HG03571 (cell line): Measurements from ENCODE around the gene ACAD9.
"Not testable (repeated sequence)": the region's sequence is repeated elsewhere in the genome, so short reads cannot be mapped to it uniquely, and the experiment has no call there.

Source experiments
- ATAC-seq: cut with Tn5 transposase; IDR thresholded peaks from one replicate; pipeline ENCODE4 v1.9.1; 2021; ENCODE audit not compliant: unreplicated experiment

The ACAD9 gene

GRCh38 chr3:128889139-128889894, 9.9 kb downstream of the ACAD9 start:
- ATAC-seq: no peak

- no peak for ATAC-seq
Measured at GRCh38 chr3:128895843-128896697, 16.6 kb downstream of the ACAD9 start.

GRCh38 chr3:128902426-128902825, 23.0 kb downstream of the ACAD9 start:
- ATAC-seq: no peak

- no peak for ATAC-seq
Measured at GRCh38 chr3:128903501-128903900, 24.1 kb downstream of the ACAD9 start.

- no peak for ATAC-seq
Measured at GRCh38 chr3:128906031-128906803, 26.8 kb downstream of the ACAD9 start.

- ATAC-seq: no peak
Measured at GRCh38 chr3:128906804-128907525, 27.5 kb downstream of the ACAD9 start.

- ATAC-seq: no peak
Measured at GRCh38 chr3:128907706-128908445, 28.5 kb downstream of the ACAD9 start.

GRCh38 chr3:128908951-128909350, 29.5 kb downstream of the ACAD9 start:
- ATAC-seq: no peak

- ATAC-seq: no peak
Measured at GRCh38 chr3:128910006-128910405, 30.6 kb downstream of the ACAD9 start.

- ATAC-seq: no peak
Measured at GRCh38 chr3:128911911-128912310, 32.5 kb downstream of the ACAD9 start.

- ATAC-seq: no peak
Measured at GRCh38 chr3:128914966-128915645, 35.7 kb downstream of the ACAD9 start.

- no peak for ATAC-seq
Measured at GRCh38 chr3:128917291-128917690, 37.9 kb downstream of the ACAD9 start.

GRCh38 chr3:128919988-128920387, 40.6 kb downstream of the ACAD9 start:
- ATAC-seq: no peak

- no peak for ATAC-seq
Measured at GRCh38 chr3:128922804-128923459, 43.5 kb downstream of the ACAD9 start.

- ATAC-seq: no peak
Measured at GRCh38 chr3:128923576-128923975, 44.2 kb downstream of the ACAD9 start.

- not testable (repeated sequence) for ATAC-seq
Measured at GRCh38 chr3:128923986-128924385, 44.6 kb downstream of the ACAD9 start.

GRCh38 chr3:128929364-128929763, 49.9 kb downstream of the ACAD9 start:
- ATAC-seq: no peak

GRCh38 chr3:128931046-128931445, 51.6 kb downstream of the ACAD9 start:
- ATAC-seq: no peak
